Measurements from ENCODE around the gene ACSM3. TPM values are rescaled to one million over a fixed set of nuclear protein-coding genes. Genes with fewer than 3 reads are reported as not detected.

ACSM3 gene
- total RNA-seq, 1 donor from 2014 or later = 122 TPM

- peak within 1 kb of the TSS; percentile 99 for H3K27ac Mint-ChIP-seq
- no peaks in the 10 kb centered on the region for H3K27me3 Mint-ChIP-seq (ENCODE audit: low read depth)
- peaks cover under 1% of the 10 kb centered on the region for H3K36me3 Mint-ChIP-seq
- H3K9me3 Mint-ChIP-seq = no peaks in the 10 kb centered on the region
- peaks cover 10% of the 10 kb centered on the region for H3K4me1 Mint-ChIP-seq
- no peak for TF ChIP-seq CTCF (IDR thresholded peaks at IDR 0.05; ENCODE audit: unreplicated experiment)
- peak within 1 kb of the TSS; percentile 99 for H3K4me3 Mint-ChIP-seq
- peak; percentile 77 to 93 for DNase-seq (ENCODE audit: low spot score in 2 of 2, unreplicated experiment in 2 of 2)
Observed at GRCh38 chr16:20806168-20807050, 42.6 kb downstream of the ACSM3 start, which contains the start of the genes ERI2 and REXO5. Gene ERI2 (minus strand): TSS chr16:20806472. CDS start chr16:20806430, 42 bp downstream. Gene REXO5 (plus strand): TSS chr16:20806527. CDS start chr16:20806954, 427 bp downstream.

- H3K27ac Mint-ChIP-seq = peak overlapping the region; percentile 27
- peaks cover 10% of the 10 kb centered on the region for H3K4me1 Mint-ChIP-seq
- no peak for DNase-seq (ENCODE audit: low spot score in 2 of 2, unreplicated experiment in 2 of 2)
- H3K9me3 Mint-ChIP-seq = no peaks in the 10 kb centered on the region
- no peaks in the 10 kb centered on the region for H3K36me3 Mint-ChIP-seq
- peak overlapping the region; percentile 99 for H3K4me3 Mint-ChIP-seq
- TF ChIP-seq CTCF (IDR thresholded peaks at IDR 0.05; ENCODE audit: unreplicated experiment) = no peak
- H3K27me3 Mint-ChIP-seq (ENCODE audit: low read depth) = no peaks in the 10 kb centered on the region
Observed at GRCh38 chr16:20807862-20808261, 44.0 kb downstream of the ACSM3 start.

- no peak for DNase-seq (ENCODE audit: low spot score in 2 of 2, unreplicated experiment in 2 of 2)
- no peak overlapping the region for H3K27ac Mint-ChIP-seq
- no peaks in the 10 kb centered on the region for H3K36me3 Mint-ChIP-seq
- H3K27me3 Mint-ChIP-seq (ENCODE audit: low read depth) = no peaks in the 10 kb centered on the region
- TF ChIP-seq CTCF (IDR thresholded peaks at IDR 0.05; ENCODE audit: unreplicated experiment) = no peak
- peaks cover 2% of the 10 kb centered on the region for H3K4me1 Mint-ChIP-seq
- H3K9me3 Mint-ChIP-seq = no peaks in the 10 kb centered on the region
- H3K4me3 Mint-ChIP-seq = no peak overlapping the region
Observed at GRCh38 chr16:20811889-20812439, 48.1 kb downstream of the ACSM3 start.

GRCh38 chr16:20812510-20812909 lies 48.7 kb downstream of the ACSM3 start:
- H3K27ac Mint-ChIP-seq = no peak overlapping the region
- TF ChIP-seq CTCF (IDR thresholded peaks at IDR 0.05; ENCODE audit: unreplicated experiment) = no peak
- no peak overlapping the region for H3K4me3 Mint-ChIP-seq
- no peaks in the 10 kb centered on the region for H3K27me3 Mint-ChIP-seq (ENCODE audit: low read depth)
- no peaks in the 10 kb centered on the region for H3K4me1 Mint-ChIP-seq
- no peak for DNase-seq (ENCODE audit: low spot score in 2 of 2, unreplicated experiment in 2 of 2)
- H3K9me3 Mint-ChIP-seq = no peaks in the 10 kb centered on the region
- no peaks in the 10 kb centered on the region for H3K36me3 Mint-ChIP-seq

- H3K27ac Mint-ChIP-seq = no peak overlapping the region
Observed at GRCh38 chr16:20814784-20815183, 51.0 kb downstream of the ACSM3 start.

More at GRCh38 chr16:20814784-20815183, 51.0 kb downstream of the ACSM3 start:
- DNase-seq (ENCODE audit: low spot score in 2 of 2, unreplicated experiment in 2 of 2) = no peak
- Mint-ChIP-seq H3K36me3 (no peaks in the 10 kb centered on the region), H3K27me3 (ENCODE audit: low read depth) (no peaks in the 10 kb centered on the region), H3K9me3 (no peaks in the 10 kb centered on the region), H3K4me3 (no peak overlapping the region), H3K4me1 (no peaks in the 10 kb centered on the region)
- no peak for TF ChIP-seq CTCF (IDR thresholded peaks at IDR 0.05; ENCODE audit: unreplicated experiment)
